Panc1 (cell line): Measurements from ENCODE around the gene PTPRR. TPM values are rescaled to one million over a fixed set of nuclear protein-coding genes. Genes with fewer than 3 reads are reported as not detected.

Source experiments
- ATAC-seq: fragments of 200-7000 bp; cut with Tn5 transposase; 2 replicates; pipeline ENCODE4 v1.9.1; 2020; ENCODE audit warnings: mild to moderate bottlenecking, moderate library complexity
- BruUV-seq: library from RNA; stranded (reverse); fragments of 400-500 nt; replicated peaks from 2 replicates; lab custom pipeline; 2021; lab: Mats Ljungman, UMichigan
- CTCF ChIA-PET: fragments of 300-600 bp; sonication (Branson Sonifier 250); formaldehyde crosslinking; loops from one replicate; lab custom pipeline; 2022; ENCODE audit warnings: antibody characterized with exemption; lab: Charles Lee
- POLR2A ChIA-PET: fragments of 300-600 bp; sonication (Branson Sonifier 250); formaldehyde crosslinking; loops from one replicate; lab custom pipeline; 2022; ENCODE audit warnings: antibody characterized with exemption; lab: Charles Lee
- DNase-seq: peaks from one replicate; pipeline ENCODE4 v3.0.0-alpha.2; 2010; ENCODE audit warnings: low read depth, low spot score
- H3K27ac ChIP-seq: 2 replicates; pipeline ENCODE4 v1.5.1; 2011; ENCODE audit warnings: mild to moderate bottlenecking, low read length, inconsistent platforms
- H3K27me3 ChIP-seq: fragments of 200-500 bp; sonication (Bioruptor generic); 2 replicates; pipeline ENCODE4 v1.6.0; 2014; ENCODE audit warnings: low read length, inconsistent platforms; ENCODE audit not compliant: control insufficient read depth, insufficient read depth
- H3K36me3 ChIP-seq: fragments of 200-500 bp; sonication (Bioruptor generic); 2 replicates; pipeline ENCODE4 v1.5.1; 2014; ENCODE audit warnings: inconsistent platforms, mild to moderate bottlenecking, low read length, moderate library complexity; ENCODE audit not compliant: control insufficient read depth, insufficient read depth
- H3K4me1 ChIP-seq: 2 replicates; pipeline ENCODE4 v1.5.1; 2011; ENCODE audit warnings: inconsistent platforms, mild to moderate bottlenecking, low read length, moderate library complexity; ENCODE audit not compliant: control insufficient read depth, insufficient read depth
- H3K4me3 ChIP-seq, 2 experiments: 2 replicates each; pipeline ENCODE4 v1.5.1; 2011 to 2012; ENCODE audit warnings: low read depth in 2 of 2, low read length in 2 of 2, mild to moderate bottlenecking in 2 of 2, inconsistent platforms in 1 of 2, moderate library complexity in 1 of 2
- H3K9me3 ChIP-seq: fragments of 200-500 bp; sonication (Bioruptor generic); 2 replicates; pipeline ENCODE4 v1.5.1; 2014; ENCODE audit warnings: low read depth, mild to moderate bottlenecking, inconsistent platforms, low read length, moderate library complexity; ENCODE audit not compliant: control insufficient read depth, insufficient read depth
- CTCF ChIP-seq: fragments of 450-650 bp; IDR thresholded peaks from 2 replicates; pipeline ENCODE4 v1.5.1; 2017; ENCODE audit warnings: mild to moderate bottlenecking
- POLR2AphosphoS5 ChIP-seq: IDR thresholded peaks from 2 replicates; pipeline ENCODE4 v1.6.1; 2012; ENCODE audit warnings: mild to moderate bottlenecking, low read depth, low read length, moderate library complexity
- REST ChIP-seq, 2 experiments: IDR thresholded peaks; 2 replicates each; pipeline ENCODE4 v1.6.1; 2011 to 2012; ENCODE audit warnings: low read depth in 2 of 2, control low read depth in 1 of 2, low read length in 1 of 2, mild to moderate bottlenecking in 1 of 2, moderate library complexity in 1 of 2; ENCODE audit not compliant: insufficient read depth in 1 of 2
- SIN3A ChIP-seq: IDR thresholded peaks from 2 replicates; pipeline ENCODE4 v1.6.1; 2012; ENCODE audit warnings: low read depth, mild to moderate bottlenecking, low read length, moderate library complexity, borderline replicate concordance; ENCODE audit not compliant: insufficient read depth
- TCF7L2 ChIP-seq: IDR thresholded peaks from 2 replicates; pipeline ENCODE4 v1.6.1; 2011; ENCODE audit warnings: mild to moderate bottlenecking, low read depth, low read length, inconsistent platforms
- in situ Hi-C: cut with HindIII; loops from 2 replicates; pipeline ENCODE4 v1.10.0; 2016; ENCODE audit warnings: low sequenced_read_pairs, low pct_unique_long_range_greater_than_20kb
- intact Hi-C: fragments of 100-400 bp; cut with micrococcal nuclease; formaldehyde crosslinking; loops from one replicate; pipeline ENCODE4 v1.10.0; 2022; ENCODE audit not compliant: unreplicated experiment
- total RNA-seq: library from RNA; stranded (reverse); gene quantifications from one replicate; pipeline ENCODE4 v1.2.1, GENCODE V29; 2021; ENCODE audit not compliant: unreplicated experiment

PTPRR gene
- total RNA-seq, 1 experiment from 2014 or later: not detected

GRCh38 chr12:70745048-70745447 is 175.5 kb downstream of the PTPRR start:
- Histone ChIP-seq H3K4me1 (no peaks in the 10 kb centered on the region), H3K27ac (no peak overlapping the region), H3K4me3 (no peak overlapping the region), H3K36me3 (no peaks in the 10 kb centered on the region), H3K9me3 (no peaks in the 10 kb centered on the region), H3K27me3 (no peaks in the 10 kb centered on the region; the same call in 1 of the 2 replicates)
- no peak for ATAC-seq
- CTCF ChIA-PET: interaction anchor here (0.7 kb wide), 1 partner anchor 915 kb away, joined by 3 read pairs; no protein-coding TSS in a partner anchor
- DNase-seq: no peak
- POLR2A ChIA-PET: interaction anchor here (0.7 kb wide), 1 partner anchor 11 kb away, joined by 4 read pairs; no protein-coding TSS in a partner anchor
- TF ChIP-seq REST (IDR thresholded peaks at IDR 0.05; ENCODE audit: insufficient read depth in 1 of 2, low read depth in 2 of 2, low read length in 1 of 2) (no peak), POLR2AphosphoS5 (no peak), CTCF (no peak), TCF7L2 (no peak), SIN3A (no peak)
- in situ Hi-C loops: no loop called here
- no TSS peak for BruUV-seq
- intact Hi-C loops: no loop called here

GRCh38 chr12:70744178-70744577 is 176.4 kb downstream of the PTPRR start:
- TF ChIP-seq CTCF (no peak), TCF7L2 (no peak), REST (IDR thresholded peaks at IDR 0.05; ENCODE audit: insufficient read depth in 1 of 2, low read depth in 2 of 2, low read length in 1 of 2) (no peak), POLR2AphosphoS5 (no peak), SIN3A (no peak)
- H3K27me3 ChIP-seq: no peaks in the 10 kb centered on the region; the same call in 1 of the 2 replicates
- H3K27ac ChIP-seq: no peak overlapping the region
- in situ Hi-C loops (no loop called here), intact Hi-C loops (no loop called here)
- no peak overlapping the region for H3K4me3 ChIP-seq
- H3K36me3 ChIP-seq: no peaks in the 10 kb centered on the region
- BruUV-seq: no TSS peak
- H3K4me1 ChIP-seq: no peaks in the 10 kb centered on the region
- no peaks in the 10 kb centered on the region for H3K9me3 ChIP-seq
- POLR2A ChIA-PET: no interaction called here
- CTCF ChIA-PET: interaction anchor here (0.7 kb wide), 1 partner anchor 916 kb away, joined by 3 read pairs; no protein-coding TSS in a partner anchor
- DNase-seq: no peak
- ATAC-seq: no peak
